ENCODE measurements around the gene FOXJ1.

DNA sequence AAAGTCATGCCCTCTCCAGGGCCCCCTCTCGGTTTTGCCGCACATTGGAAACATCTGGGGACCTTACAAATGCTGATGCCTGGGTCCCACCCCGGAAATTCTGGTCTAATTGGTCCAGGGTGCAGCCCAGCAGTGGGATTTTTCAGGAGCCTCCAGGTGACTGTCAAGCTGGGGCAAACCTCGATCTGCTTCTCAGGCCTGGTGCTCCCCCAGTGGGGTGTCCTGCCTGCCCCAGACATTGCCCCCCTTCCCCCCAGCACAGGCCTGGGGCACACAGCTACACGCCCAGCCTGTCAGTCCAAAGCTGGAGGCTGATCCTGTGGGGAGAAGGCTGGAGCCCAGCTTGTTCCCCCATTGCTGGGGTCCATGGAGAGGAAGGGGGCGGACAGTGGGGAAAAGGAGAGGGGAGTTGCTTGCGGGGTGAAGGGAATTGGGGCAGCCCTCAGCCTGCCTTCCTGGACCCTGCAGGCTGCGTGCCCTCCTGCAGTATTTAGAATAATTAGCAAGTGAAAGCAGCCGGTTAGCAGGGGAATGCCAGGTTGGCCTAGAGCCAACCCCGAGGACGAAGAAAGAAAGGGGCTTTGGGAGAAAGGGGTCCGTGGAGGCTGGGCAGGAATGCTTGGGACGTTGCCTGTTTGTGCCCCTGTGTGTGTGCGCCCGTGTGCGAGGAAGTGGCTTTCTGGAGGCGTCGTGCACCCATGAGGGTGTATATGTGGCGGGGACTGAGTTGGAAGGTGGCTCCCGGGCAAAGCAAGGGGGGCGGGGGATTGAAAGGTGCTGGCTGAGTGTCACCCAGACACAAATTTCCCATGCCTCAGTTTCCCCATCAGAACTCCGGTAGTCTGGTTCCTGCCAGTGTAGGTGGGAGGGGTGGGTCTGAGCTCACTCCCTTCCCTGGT is 5.9 kb downstream of the FOXJ1 start:
- TF ChIP-seq, protein P1, sequence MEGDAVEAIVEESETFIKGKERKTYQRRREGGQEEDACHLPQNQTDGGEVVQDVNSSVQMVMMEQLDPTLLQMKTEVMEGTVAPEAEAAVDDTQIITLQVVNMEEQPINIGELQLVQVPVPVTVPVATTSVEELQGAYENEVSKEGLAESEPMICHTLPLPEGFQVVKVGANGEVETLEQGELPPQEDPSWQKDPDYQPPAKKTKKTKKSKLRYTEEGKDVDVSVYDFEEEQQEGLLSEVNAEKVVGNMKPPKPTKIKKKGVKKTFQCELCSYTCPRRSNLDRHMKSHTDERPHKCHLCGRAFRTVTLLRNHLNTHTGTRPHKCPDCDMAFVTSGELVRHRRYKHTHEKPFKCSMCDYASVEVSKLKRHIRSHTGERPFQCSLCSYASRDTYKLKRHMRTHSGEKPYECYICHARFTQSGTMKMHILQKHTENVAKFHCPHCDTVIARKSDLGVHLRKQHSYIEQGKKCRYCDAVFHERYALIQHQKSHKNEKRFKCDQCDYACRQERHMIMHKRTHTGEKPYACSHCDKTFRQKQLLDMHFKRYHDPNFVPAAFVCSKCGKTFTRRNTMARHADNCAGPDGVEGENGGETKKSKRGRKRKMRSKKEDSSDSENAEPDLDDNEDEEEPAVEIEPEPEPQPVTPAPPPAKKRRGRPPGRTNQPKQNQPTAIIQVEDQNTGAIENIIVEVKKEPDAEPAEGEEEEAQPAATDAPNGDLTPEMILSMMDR (IDR thresholded peaks at IDR 0.05; ENCODE audit: insufficient read depth, low read length, poor library complexity, severe bottlenecking): no peak
- TF ChIP-seq EZH2phosphoT487 (conservative IDR thresholded peaks at IDR 0.05; ENCODE audit: low read length): no peak

All from SU-DHL-6 (cell line).